Stimulated activated naive CD4-positive, alpha-beta T cell treated with Interleukin-2 at 50 U/mL for 16 hours (primary cell): Measurements from ENCODE around the gene LHPP.
"Not testable (repeated sequence)": the region's sequence is repeated elsewhere in the genome, so short reads cannot be mapped to it uniquely, and the experiment has no call there.

Source experiments
- DNase-seq: peaks from one replicate; lab custom pipeline; 2025; lab: John Stamatoyannopoulos, UW

The LHPP gene

GRCh38 chr10:124606822-124607221, 145.2 kb downstream of the LHPP start:
- DNase-seq, result no peak

GRCh38 chr10:124607693-124608092, 146.1 kb downstream of the LHPP start:
- no peak for DNase-seq

GRCh38 chr10:124608093-124608721, 146.6 kb downstream of the LHPP start:
- no peak for DNase-seq

- no peak for DNase-seq
Observed at GRCh38 chr10:124609698-124610097, 148.1 kb downstream of the LHPP start.

GRCh38 chr10:124610186-124610585, 148.6 kb downstream of the LHPP start:
- not testable (repeated sequence) for DNase-seq

GRCh38 chr10:124610851-124611250, 149.2 kb downstream of the LHPP start:
- DNase-seq, result not testable (repeated sequence)

GRCh38 chr10:124611738-124612137, 150.1 kb downstream of the LHPP start:
- DNase-seq, result peak; percentile 33

GRCh38 chr10:124612611-124613498, 151.2 kb downstream of the LHPP start:
- DNase-seq, result peak; percentile 12

GRCh38 chr10:124614003-124614659, 152.5 kb downstream of the LHPP start:
- DNase-seq, result peak; percentile 49

GRCh38 chr10:124615259-124615658, 153.6 kb downstream of the LHPP start:
- DNase-seq, result no peak

GRCh38 chr10:124616040-124616835, 154.6 kb downstream of the LHPP start:
- no peak for DNase-seq

- DNase-seq, result no peak
Observed at GRCh38 chr10:124616836-124617130, 155.2 kb downstream of the LHPP start.

- DNase-seq, result no peak
Observed at GRCh38 chr10:124618470-124619073, 156.9 kb downstream of the LHPP start.

- DNase-seq, result no peak
Observed at GRCh38 chr10:124619195-124619594, 157.6 kb downstream of the LHPP start.

- DNase-seq, result no peak
Observed at GRCh38 chr10:124619802-124620490, 158.3 kb downstream of the LHPP start.

GRCh38 chr10:124621637-124622036, 160.0 kb downstream of the LHPP start:
- DNase-seq, result no peak

GRCh38 chr10:124622158-124622557, 160.5 kb downstream of the LHPP start:
- DNase-seq, result no peak

- no peak for DNase-seq
Observed at GRCh38 chr10:124622866-124623536, 161.4 kb downstream of the LHPP start.

- DNase-seq, result no peak
Observed at GRCh38 chr10:124624006-124624405, 162.4 kb downstream of the LHPP start.

GRCh38 chr10:124624466-124624865, 162.8 kb downstream of the LHPP start:
- DNase-seq, result no peak

GRCh38 chr10:124624895-124625294, 163.3 kb downstream of the LHPP start:
- no peak for DNase-seq
